Endothelial cell (in vitro differentiated cells): ENCODE measurements around the gene RGS4. TPM values are rescaled to one million over a fixed set of nuclear protein-coding genes. Genes with fewer than 3 reads are reported as not detected.

Source experiments
- DNase-seq: peaks from one replicate; pipeline ENCODE4 v3.0.0; 2021; ENCODE audit warnings: low spot score
- H3K27ac Mint-ChIP-seq: one replicate; pipeline ENCODE4 v1.8.0; 2021; ENCODE audit warnings: mixed read lengths, inconsistent platforms; ENCODE audit not compliant: unreplicated experiment
- H3K27me3 Mint-ChIP-seq: one replicate; pipeline ENCODE4 v1.8.0; 2021; ENCODE audit warnings: mild to moderate bottlenecking, moderate library complexity, mixed read lengths, inconsistent platforms; ENCODE audit not compliant: unreplicated experiment
- H3K36me3 Mint-ChIP-seq: one replicate; pipeline ENCODE4 v1.8.0; 2021; ENCODE audit warnings: mild to moderate bottlenecking, low read depth, mixed read lengths, inconsistent platforms; ENCODE audit not compliant: unreplicated experiment
- H3K4me1 Mint-ChIP-seq: one replicate; pipeline ENCODE4 v1.8.0; 2021; ENCODE audit warnings: mild to moderate bottlenecking, mixed read lengths, inconsistent platforms; ENCODE audit not compliant: unreplicated experiment
- H3K4me3 Mint-ChIP-seq: one replicate; pipeline ENCODE4 v1.8.0; 2021; ENCODE audit warnings: mild to moderate bottlenecking, mixed read lengths, inconsistent platforms; ENCODE audit not compliant: unreplicated experiment
- H3K9me3 Mint-ChIP-seq: one replicate; pipeline ENCODE4 v1.8.0; 2021; ENCODE audit warnings: mixed read lengths, inconsistent platforms; ENCODE audit not compliant: unreplicated experiment
- total RNA-seq: library from RNA; stranded (reverse); fragmentation: NEBNext Ultra II Directional; extraction: Animal tissue kit (Norgen Biotek cat#: 25700); gene quantifications from one replicate; pipeline ENCODE4 v1.2.1, GENCODE V29; 2021; ENCODE audit not compliant: unreplicated experiment
- TF ChIP-seq, protein P1 (sequence below): fragments of 200-600 bp; sonication (generic); IDR thresholded peaks from one replicate; pipeline ENCODE4 v1.5.0; 2021; ENCODE audit warnings: antibody characterized with exemption; ENCODE audit not compliant: unreplicated experiment

The RGS4 gene
- total RNA-seq, 1 donor from 2014 or later = 15.2 TPM

DNA sequence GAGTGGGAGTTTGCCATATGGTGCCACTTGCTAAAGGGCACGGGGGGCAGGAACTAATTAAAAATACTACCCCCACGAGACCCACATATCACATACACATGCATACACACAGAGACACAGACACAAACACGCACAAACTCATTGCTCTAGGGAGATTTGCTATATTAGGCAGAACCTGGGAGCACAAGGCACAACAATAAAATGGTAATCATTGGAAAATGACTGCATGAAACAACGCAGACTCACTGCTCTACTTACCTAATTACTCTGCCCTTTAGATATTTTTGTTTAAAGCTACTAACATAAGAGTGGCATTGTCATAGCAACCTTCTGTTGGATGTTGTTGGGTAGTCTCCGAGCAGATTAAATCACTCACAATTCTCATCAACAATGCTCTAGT, 20.3 kb upstream of the RGS4 start:
- no peak overlapping the region for H3K27ac Mint-ChIP-seq
- peaks cover 1% of the 10 kb centered on the region for H3K27me3 Mint-ChIP-seq
- no peak for DNase-seq
- TF ChIP-seq, protein P1, sequence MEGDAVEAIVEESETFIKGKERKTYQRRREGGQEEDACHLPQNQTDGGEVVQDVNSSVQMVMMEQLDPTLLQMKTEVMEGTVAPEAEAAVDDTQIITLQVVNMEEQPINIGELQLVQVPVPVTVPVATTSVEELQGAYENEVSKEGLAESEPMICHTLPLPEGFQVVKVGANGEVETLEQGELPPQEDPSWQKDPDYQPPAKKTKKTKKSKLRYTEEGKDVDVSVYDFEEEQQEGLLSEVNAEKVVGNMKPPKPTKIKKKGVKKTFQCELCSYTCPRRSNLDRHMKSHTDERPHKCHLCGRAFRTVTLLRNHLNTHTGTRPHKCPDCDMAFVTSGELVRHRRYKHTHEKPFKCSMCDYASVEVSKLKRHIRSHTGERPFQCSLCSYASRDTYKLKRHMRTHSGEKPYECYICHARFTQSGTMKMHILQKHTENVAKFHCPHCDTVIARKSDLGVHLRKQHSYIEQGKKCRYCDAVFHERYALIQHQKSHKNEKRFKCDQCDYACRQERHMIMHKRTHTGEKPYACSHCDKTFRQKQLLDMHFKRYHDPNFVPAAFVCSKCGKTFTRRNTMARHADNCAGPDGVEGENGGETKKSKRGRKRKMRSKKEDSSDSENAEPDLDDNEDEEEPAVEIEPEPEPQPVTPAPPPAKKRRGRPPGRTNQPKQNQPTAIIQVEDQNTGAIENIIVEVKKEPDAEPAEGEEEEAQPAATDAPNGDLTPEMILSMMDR = no peak
- H3K36me3 Mint-ChIP-seq = peaks cover 3% of the 10 kb centered on the region
- no peak overlapping the region for H3K4me3 Mint-ChIP-seq
- H3K9me3 Mint-ChIP-seq = no peaks in the 10 kb centered on the region
- peaks cover 19% of the 10 kb centered on the region for H3K4me1 Mint-ChIP-seq

GRCh38 chr1:163049296-163049695, 19.9 kb upstream of the RGS4 start:
- H3K4me1 Mint-ChIP-seq = peaks cover 19% of the 10 kb centered on the region
- H3K4me3 Mint-ChIP-seq = no peak overlapping the region
- no peaks in the 10 kb centered on the region for H3K9me3 Mint-ChIP-seq
- TF ChIP-seq, protein P1 = no peak
- no peak for DNase-seq
- H3K27me3 Mint-ChIP-seq = peaks cover 1% of the 10 kb centered on the region
- H3K27ac Mint-ChIP-seq = no peak overlapping the region
- H3K36me3 Mint-ChIP-seq = peaks cover 3% of the 10 kb centered on the region

GRCh38 chr1:163050496-163050895, 18.7 kb upstream of the RGS4 start:
- no peaks in the 10 kb centered on the region for H3K9me3 Mint-ChIP-seq
- H3K4me1 Mint-ChIP-seq = peaks cover 14% of the 10 kb centered on the region
- DNase-seq = no peak
- peaks cover 1% of the 10 kb centered on the region for H3K27me3 Mint-ChIP-seq
- TF ChIP-seq, protein P1 = no peak
- peaks cover 3% of the 10 kb centered on the region for H3K36me3 Mint-ChIP-seq
- no peak overlapping the region for H3K4me3 Mint-ChIP-seq
- no peak overlapping the region for H3K27ac Mint-ChIP-seq

DNA sequence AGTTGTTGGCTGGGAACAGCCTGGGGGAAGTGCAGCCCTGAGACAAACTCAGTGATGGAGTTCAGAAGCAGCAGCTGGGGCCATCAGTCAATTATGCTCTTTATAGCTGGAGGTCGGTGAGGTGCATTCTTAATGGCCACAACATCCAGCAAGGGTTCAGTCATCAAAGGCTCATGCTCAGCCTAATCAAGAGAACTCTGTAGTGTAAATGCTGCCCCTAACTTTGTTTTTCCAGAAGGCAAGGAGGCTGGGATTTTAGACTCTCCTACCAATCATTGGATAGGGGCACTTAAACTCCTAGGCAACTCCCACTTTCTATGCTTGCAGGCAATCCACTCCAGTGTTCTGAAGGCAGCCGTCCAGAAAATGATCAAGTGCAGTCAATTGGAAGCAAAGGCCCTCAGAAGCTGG, 15.0 kb upstream of the RGS4 start:
- no peaks in the 10 kb centered on the region for H3K9me3 Mint-ChIP-seq
- H3K27me3 Mint-ChIP-seq = no peaks in the 10 kb centered on the region
- TF ChIP-seq, protein P1 = no peak
- H3K4me1 Mint-ChIP-seq = peaks cover 7% of the 10 kb centered on the region
- no peak overlapping the region for H3K4me3 Mint-ChIP-seq
- H3K27ac Mint-ChIP-seq = no peak overlapping the region
- H3K36me3 Mint-ChIP-seq = no peaks in the 10 kb centered on the region
- DNase-seq = no peak

GRCh38 chr1:163055005-163055404, 14.2 kb upstream of the RGS4 start:
- no peak overlapping the region for H3K27ac Mint-ChIP-seq
- no peak for DNase-seq
- H3K36me3 Mint-ChIP-seq = no peaks in the 10 kb centered on the region
- H3K9me3 Mint-ChIP-seq = no peaks in the 10 kb centered on the region
- H3K27me3 Mint-ChIP-seq = no peaks in the 10 kb centered on the region
- no peak overlapping the region for H3K4me3 Mint-ChIP-seq
- H3K4me1 Mint-ChIP-seq = peaks cover 7% of the 10 kb centered on the region
- TF ChIP-seq, protein P1 = no peak
